ENCODE data around the gene KCNA1.

The KCNA1 gene

GRCh38 chr12:4911316-4911994 lies 1.8 kb downstream of the KCNA1 start:
- FAIRE-seq, result no peak

GRCh38 chr12:4914720-4915119 lies 5.0 kb downstream of the KCNA1 start:
- FAIRE-seq, result no peak

DNA sequence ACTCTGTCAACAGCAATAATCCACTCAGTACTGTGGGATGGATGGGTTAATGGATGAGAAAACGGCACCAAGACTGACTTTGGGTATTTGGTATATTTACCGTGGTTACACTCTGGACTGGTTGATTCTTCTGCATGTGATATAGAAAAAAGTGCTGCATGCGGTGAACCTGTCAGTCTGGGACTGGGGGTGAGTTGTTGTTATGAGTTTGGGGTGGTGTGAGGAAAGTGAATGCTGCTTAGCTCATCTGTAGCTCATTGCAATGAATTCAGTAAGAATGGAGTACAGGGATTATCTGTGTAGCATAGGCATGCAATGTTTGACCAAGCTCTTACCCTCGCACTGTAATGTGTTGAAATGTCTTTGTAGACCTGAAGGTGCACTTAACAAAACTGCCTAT lies 6.0 kb downstream of the KCNA1 start:
- FAIRE-seq, result no peak

GRCh38 chr12:4918950-4919660 lies 9.4 kb downstream of the KCNA1 start:
- FAIRE-seq, result no peak

DNA sequence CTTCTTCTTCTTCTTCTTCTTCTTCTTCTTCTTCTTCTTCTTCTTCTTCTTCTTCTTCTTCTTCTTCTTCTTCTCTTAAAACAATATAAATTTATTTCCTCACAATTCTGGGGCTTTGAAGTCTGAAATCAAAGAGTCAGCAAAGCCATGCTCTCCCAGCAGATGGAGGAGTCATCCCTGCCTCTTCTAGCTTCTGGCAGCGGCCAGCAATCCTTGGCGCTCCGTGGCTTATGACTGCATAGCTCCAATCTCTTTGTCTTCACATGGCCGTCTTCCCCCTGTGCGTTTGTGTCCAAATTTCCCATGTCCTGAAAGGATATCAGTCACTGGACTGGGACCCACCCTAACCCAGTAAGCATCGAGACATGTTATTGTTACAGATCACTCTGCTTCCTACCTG lies 22.9 kb downstream of the KCNA1 start:
- no peak for FAIRE-seq

GRCh38 chr12:4933411-4933810 lies 23.7 kb downstream of the KCNA1 start:
- no peak for FAIRE-seq

DNA sequence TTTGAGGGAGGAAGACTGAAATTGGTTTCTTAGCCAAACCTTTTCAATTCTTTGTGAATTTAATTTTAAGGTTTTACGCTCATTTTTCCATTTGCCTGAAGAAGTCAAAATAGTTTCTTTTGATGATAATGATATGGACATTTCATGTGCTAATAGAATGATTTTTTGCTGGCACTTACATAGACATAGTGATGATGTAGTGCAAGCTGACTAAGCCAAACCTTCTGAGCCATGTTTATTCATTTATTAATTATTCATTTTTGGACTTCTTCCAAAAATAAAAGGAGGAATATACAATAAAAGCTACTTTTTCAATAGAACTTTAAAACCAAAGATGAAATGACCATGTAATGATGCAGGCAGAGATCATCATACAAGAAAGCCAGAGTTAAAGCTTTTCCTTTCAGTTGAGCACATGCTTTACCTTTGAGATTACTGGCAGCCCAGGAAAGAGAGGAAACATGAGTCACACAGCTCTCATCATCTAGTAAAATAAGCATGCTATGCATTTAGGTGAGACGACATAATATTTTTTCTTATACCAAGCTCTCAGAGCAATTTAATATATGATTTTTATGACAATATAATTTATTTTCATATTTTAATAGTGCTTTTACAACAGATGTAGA lies 24.8 kb downstream of the KCNA1 start:
- no peak for FAIRE-seq

DNA sequence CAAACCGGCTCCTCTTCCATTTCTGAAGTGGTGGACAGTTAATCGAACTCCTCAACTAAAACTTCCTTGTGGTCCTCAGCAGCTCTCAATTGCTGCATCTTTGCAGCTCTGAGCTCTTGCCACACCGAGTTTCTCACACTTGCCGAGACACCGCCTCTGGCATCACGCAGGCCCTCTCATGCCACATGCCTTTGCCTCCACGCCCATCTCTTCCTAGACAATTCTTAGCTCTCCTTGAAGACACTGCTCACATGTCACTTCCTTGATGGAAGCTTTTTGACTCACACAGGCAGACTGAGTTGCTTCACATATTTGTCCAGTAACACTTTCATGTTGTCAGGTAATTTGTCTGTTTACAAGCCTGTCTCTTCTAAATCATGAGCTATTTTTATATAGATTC lies 29.2 kb downstream of the KCNA1 start:
- FAIRE-seq, result no peak

DNA sequence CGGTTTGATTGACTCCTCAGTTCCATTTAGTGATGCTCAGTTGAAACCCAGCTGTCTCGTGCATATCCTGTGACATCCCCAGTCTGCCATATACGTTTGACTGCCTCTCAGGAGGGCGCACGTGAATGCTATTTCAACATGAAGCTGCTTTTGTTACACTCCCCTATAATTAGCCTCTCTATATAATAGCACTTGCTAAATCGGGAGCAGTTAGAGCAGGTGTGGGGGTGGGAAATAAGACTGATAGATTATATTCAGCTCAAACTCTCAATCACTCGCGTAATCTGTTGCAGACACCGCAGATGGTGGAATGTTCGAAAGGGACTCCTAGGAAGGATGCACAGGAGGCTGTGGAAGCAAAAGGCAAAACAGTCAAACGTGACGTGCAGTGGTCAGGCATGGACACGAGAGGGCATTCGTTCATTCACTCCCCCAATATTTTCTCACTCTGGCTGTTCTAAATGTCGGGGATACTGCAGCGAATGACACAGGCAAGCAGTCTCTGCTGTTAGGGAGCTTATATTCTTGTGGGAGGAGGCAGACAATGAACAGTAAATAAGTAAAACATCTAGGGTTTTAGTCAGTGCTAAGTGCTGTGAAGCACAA lies 29.8 kb downstream of the KCNA1 start:
- no peak for FAIRE-seq

GRCh38 chr12:4943067-4943937 lies 33.6 kb downstream of the KCNA1 start:
- FAIRE-seq, result no peak

DNA sequence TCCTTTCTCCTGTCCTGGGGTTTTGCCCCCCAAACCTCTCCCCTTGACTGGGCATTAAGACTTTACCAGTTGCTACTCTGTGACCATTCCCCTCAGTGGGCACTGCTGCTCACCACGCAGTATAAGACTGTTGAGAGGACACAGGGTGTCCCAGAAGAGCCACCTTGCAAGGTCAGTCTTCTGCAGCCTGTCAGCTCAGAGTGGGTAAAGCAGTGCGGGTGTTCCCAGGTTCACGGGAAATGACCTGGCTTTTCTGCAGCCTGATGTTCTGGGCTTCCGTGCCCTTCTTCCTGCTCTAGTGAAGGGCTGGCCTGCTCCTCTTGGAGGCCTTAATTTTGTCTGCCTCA lies 34.2 kb downstream of the KCNA1 start:
- no peak for FAIRE-seq

DNA sequence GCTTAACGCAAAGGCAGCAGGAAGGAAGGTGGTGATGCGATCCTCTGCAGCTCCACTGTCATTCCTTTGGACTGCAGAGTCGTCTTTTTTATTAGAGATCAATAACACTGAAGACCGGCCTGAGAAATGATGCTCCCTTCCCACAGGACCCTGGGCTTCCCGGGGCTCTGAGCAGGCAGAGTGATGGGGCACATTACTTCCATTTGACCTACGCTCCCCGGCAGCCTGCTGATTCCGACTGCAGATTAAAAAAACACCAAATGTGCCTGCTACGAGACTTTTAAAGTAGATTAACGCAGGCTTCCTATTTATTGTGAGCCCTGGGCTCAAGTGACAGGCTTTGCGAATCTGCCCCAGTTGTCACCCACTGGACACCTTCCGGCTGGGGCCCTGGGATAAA lies 37.5 kb downstream of the KCNA1 start:
- FAIRE-seq, result no peak

- no peak for FAIRE-seq
Measured at GRCh38 chr12:4951083-4951482, 41.4 kb downstream of the KCNA1 start.

- FAIRE-seq, result no peak
Measured at GRCh38 chr12:4951601-4952000, 41.9 kb downstream of the KCNA1 start.

DNA sequence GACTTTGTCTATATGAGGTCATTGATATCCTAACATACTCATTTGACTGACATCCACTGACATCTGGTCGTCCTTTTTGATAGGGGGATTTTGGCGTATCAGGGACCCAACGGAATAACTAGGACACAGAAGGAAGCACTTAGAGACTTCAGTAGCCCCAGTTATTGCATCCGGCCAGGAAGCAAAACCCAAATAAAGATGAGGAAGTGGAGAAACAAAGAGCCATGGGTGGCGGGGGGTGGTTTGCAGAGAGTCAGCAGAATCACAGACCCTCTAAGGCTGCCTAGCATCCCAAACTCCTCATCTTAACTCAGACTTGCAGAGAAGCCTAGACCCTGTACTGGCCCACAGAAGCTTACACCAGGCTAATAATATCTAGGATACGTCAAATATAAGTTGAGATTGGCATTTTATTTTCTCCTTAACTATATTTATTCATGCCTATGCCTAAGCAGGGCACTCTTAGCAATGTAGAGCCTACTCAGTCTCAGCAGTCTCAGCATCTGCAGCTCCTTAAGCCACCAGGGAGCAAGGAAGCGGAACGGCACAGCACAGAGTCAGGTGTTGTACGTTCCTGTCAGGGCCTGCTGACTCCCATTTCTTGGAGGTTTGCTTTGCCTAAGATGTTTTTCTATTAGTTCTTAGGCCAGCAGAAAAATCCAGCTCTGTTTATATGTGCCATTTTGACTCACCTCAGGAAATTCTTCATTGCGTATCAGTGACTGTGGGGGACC lies 45.1 kb downstream of the KCNA1 start:
- FAIRE-seq, result no peak

GRCh38 chr12:4956054-4956453 lies 46.3 kb downstream of the KCNA1 start:
- no peak for FAIRE-seq

- FAIRE-seq, result no peak
Measured at GRCh38 chr12:4956968-4957367, 47.3 kb downstream of the KCNA1 start.

- no peak for FAIRE-seq
Measured at GRCh38 chr12:4957761-4958160, 48.1 kb downstream of the KCNA1 start.

GRCh38 chr12:4958697-4959375 lies 49.1 kb downstream of the KCNA1 start:
- no peak for FAIRE-seq

GRCh38 chr12:4959381-4959780 lies 49.7 kb downstream of the KCNA1 start:
- FAIRE-seq, result no peak

GRCh38 chr12:4960030-4960429 lies 50.3 kb downstream of the KCNA1 start:
- FAIRE-seq, result no peak

DNA sequence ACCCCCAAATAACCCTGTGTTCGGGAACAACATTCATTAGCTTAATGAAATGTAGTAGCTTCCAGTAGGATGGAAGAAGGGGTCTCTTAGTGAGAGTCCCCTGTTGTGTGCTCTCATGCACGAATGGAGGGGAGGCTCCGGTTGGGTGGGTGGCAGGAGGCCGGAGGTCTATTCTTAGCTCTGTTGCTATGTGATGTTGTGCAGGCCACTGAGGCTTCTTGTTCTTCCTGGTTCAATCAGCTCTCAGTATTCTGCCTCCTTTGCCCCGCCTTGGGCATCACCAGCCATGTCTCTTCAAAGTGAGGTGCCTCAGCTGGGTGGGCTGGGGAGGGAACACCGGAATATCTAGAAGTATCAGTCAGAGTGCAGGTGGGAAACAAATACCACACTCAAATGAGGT lies 50.8 kb downstream of the KCNA1 start:
- no peak for FAIRE-seq

All from colon (tissue), 2 donors.